Measurements from ENCODE around the gene GUCY2D.
"Not testable (repeated sequence)": the region's sequence is repeated elsewhere in the genome, so short reads cannot be mapped to it uniquely, and the experiment has no call there.

GUCY2D gene

DNA sequence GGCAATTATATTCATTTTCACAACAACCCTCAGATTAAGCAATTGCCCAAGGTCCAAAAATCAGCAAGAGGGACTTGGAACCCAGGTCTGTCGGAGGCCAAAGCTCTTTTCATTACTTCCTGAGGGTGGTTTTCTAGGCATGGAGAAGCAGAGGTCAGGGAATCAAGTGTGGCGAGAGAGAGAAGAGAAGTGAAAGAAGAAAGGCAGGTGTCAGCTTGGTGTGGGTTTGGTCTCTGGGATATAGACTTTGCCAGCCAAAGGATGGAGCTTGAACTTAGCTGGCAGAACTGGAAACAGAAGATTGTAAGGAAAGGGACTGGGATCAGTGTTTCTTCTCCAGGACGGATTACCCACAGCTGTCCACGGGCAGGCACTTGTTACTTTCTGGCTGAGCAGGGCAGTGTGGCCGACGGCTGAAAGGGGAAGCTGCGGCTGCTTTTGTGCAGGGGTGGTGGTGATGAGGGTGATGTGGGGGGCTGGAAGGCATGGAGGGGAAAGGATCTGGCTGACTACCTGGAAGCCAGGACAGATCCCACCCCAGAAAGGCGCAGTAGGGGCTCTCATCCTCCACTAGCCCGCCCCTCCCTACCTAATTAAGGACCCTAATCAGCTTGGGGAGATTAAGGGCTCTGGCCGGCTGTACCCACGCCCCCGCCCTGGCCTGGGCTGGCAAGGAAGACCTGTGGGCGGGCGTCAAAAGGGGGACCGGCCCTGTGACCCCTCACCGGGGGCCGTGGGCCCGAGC is at the start of gene GUCY2D:
Gene GUCY2D, plus strand, starts transcription at position 640 of the 745 bp plus-strand sequence. CDS start 433 bp downstream, outside the sequence.
- DNase-seq (ENCODE audit: low read depth in 2 of 2): no peak

- not testable (repeated sequence) for DNase-seq (ENCODE audit: low read depth in 2 of 2)
These were observed 49.1 kb upstream of the GUCY2D start for GRCh38 chr17:7953266-7953665.

- DNase-seq (ENCODE audit: low read depth in 2 of 2): no peak
These were observed 46.8 kb upstream of the GUCY2D start for GRCh38 chr17:7955414-7956227.

DNA sequence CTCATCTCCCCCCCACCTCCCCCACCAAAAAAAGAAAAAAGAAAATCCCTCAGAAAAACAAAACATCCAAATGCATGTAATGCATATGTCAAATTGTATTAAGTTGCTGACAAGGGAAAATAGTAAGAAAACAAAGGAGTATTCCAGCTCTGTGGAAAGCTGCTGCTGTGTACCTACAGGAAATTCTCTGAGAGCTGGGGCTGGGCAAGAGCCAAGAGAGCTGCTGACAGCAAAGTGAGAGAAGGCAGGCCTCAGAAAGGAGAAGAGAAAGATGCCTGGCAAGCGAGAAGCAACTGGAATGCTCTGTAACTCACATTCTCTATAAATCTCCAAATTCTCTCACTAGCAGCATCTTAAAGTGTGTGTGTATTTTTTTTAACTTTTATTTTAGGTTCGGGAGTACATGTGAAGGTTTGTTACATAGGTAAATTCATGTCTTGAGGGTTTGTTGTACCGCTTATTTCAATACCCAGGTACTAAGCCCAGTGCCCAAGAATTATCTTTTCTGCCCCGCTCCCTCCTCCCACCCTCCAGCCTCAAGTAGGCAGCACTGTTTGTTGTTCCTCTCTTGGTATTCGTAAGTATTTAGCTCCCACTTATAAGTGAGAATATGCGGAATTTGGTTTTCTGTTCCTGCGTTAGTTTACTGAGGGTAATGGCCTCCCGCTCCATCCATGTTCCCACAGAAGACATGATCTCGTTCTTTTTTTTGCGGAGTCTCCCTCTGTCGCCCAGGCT is 46.0 kb upstream of the GUCY2D start:
- no peak for DNase-seq (ENCODE audit: low read depth in 2 of 2)

DNA sequence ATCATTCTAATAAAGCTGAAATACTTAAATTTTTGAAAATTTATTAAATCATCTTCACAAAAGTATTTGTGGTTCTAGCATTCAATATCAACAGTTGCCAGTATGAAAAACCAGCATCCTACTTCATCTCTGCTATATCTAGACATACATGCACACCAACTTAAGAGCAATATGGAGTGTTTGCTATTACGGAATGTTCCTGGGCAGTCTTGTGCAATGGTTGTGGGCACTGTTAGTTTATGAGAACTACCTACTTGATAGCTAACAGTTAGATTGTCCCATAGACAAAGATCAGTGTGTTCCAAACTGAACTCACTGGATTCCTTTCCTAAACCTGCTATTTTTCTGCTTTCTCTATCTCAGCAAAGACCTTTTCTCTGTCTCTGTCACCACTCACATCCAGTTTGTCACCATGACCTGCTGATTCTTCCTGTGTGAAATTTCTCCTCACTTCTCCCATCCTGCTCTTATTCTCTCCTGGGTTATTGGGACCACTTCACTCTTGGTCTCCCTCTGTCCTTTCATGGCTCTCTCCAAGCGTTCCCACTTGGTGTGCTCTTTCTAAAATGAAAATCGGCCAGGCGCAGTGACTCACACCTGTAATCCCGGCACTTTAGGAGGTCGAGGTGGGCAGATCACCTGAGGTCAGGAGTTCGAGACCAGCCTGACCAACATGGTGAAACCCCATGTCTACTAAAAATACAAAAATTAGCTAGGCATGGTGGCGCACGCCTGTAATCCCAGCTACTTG is 42.7 kb upstream of the GUCY2D start:
- no peak for DNase-seq (ENCODE audit: low read depth in 2 of 2)

GRCh38 chr17:7961421-7961820 is 41.0 kb upstream of the GUCY2D start:
- no peak for DNase-seq (ENCODE audit: low read depth in 2 of 2)

DNA sequence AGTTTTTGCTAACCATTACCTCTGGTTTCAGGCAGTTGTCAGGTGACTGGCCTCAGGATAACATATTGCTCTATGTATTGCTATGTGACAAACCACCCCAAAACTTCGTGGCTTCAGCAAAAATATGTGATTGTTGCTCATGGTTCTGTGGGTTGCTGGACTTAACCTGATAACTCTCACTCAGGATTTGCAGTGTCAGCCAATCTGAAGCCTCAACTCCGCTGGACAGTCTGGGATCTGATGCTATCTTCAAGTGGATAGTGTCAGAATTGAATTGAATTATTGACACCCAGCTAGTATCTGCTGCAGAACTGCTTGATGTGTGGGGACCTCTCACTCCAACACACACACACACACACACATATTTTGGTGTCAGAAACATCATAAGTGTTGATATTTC is 34.7 kb upstream of the GUCY2D start:
- DNase-seq (ENCODE audit: low read depth in 2 of 2): no peak

DNA sequence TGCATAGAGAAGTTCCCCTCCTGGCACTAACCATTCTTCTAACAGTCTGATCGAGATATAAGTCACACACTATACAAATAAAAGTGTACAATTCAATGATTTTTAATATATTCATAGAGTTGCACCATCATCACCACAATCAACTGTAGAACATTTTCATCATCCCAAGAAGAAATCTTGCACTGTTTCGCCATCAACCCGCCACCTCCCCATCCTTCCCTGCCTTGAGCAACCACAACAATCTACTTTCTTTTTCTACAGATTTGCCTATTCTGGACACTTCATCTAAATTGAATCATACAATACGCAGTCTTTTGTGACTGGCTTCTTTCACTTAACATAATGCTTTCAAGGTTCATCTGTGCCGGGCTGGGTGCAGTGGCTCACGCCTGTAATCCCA is 33.0 kb upstream of the GUCY2D start:
- no peak for DNase-seq (ENCODE audit: low read depth in 2 of 2)

DNA sequence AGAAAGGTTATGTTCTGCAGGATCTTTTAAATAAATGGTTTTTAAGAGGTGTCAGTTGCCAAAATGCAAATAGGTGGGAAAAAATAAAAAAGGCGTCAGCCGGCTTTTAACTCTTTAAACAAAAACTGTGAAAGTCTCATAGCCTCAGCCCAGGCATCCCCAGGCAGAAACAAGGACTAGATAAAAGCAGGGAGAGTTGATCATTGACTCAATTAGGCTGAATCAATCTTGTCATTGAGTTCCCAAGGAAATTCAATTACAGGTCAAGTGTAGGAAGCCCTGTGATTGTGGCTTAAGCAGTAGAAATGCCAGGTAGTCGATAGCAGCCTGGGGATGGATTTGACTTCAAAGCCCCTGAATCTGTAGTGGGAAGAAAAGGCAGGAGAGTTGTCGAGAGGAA is 30.8 kb upstream of the GUCY2D start:
- DNase-seq (ENCODE audit: low read depth in 2 of 2): no peak

DNA sequence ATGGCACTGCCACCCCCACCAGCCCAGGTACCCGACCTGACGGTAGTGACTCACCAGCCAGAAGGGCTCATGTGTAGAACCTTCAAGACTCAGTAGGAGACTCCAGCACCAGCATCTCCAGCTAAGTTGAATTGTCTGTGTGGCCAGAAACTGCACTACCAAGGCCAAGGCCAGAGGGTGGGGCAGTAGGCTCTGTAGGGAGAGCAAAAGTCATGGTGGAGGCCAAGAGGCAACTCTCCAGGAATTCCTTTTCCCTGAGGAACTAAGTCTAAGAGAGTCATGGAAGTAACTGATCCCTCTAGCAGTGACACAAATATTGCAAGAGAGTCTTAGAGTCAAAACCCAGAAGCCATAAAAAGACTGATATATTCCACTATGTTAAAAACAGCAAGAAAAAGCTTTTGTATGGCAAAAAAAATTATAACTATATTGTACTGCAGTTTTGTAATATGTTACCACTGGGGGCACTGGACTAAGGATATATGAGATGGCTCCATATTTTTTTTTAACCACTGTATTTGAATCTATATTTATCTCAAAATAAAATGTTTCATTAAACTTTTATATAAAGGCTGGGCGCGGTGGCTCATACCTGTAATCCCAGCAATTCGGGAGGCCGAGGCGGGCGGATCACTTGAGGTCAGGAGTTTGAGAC is 30.2 kb upstream of the GUCY2D start:
- DNase-seq (ENCODE audit: low read depth in 2 of 2): no peak

- DNase-seq (ENCODE audit: low read depth in 2 of 2): no peak
These were observed 27.7 kb upstream of the GUCY2D start for GRCh38 chr17:7974638-7975131.

GRCh38 chr17:7977039-7977438 is 25.4 kb upstream of the GUCY2D start:
- DNase-seq (ENCODE audit: low read depth in 2 of 2): no peak

GRCh38 chr17:7977805-7978204 is 24.6 kb upstream of the GUCY2D start:
- DNase-seq (ENCODE audit: low read depth in 2 of 2): no peak

GRCh38 chr17:7982173-7982572 is 20.2 kb upstream of the GUCY2D start:
- DNase-seq (ENCODE audit: low read depth in 2 of 2): no peak

- no peak for DNase-seq (ENCODE audit: low read depth in 2 of 2)
These were observed 19.7 kb upstream of the GUCY2D start for GRCh38 chr17:7982666-7983065.

- no peak for DNase-seq (ENCODE audit: low read depth in 2 of 2)
These were observed 17.5 kb upstream of the GUCY2D start for GRCh38 chr17:7984904-7985303.

GRCh38 chr17:7987112-7987893 is 15.1 kb upstream of the GUCY2D start:
- no peak for DNase-seq (ENCODE audit: low read depth in 2 of 2)

GRCh38 chr17:7988750-7989178 is 13.7 kb upstream of the GUCY2D start:
- peak in 1 of 2 experiments; percentile 17 for DNase-seq (ENCODE audit: low read depth in 2 of 2)

DNA sequence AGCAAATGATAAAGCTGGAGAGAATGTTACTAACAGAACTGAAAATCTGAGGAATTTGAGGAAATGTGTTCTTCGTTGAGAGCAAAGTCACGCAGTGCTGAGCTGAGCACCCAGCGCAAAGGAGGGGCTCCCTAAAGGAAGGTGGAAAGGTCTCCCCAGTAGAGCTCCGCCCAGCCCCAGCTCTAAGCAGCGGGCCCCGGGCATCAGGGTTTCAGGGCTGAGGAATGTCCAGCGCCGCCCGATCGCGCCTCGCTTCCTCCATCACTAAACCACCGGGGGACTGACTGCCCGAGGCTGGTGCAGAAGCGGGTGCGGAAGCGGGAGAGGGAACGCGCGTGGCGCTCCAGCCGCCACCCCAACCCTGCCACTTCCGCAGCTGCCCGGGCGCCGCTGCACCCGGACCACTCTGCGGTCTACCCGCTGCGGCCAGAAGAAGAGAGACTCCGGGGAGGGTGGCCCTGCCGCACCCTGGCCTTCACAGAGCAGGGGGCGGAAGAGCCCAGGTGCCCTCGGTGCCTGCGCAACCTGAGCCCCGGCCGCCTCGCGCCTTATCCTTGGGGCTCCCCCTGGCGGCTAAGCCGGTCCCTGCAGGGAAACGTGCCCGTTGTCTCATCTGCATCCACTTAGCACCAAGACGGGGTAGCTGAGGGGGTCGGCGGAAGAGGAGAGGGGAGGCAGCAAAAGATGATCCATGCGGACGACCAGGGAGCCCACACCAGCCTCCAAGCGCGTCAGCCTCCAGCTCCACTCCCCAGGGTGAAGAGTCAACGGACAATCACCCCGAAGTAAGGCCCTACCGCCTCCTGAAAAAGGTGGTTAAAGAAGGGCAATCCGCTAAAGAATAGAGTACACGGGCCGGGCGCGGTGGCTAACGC is 12.4 kb upstream of the GUCY2D start:
- peak; percentile 88 to 97 for DNase-seq (ENCODE audit: low read depth in 2 of 2)
